Eye (tissue), 1 donor: ENCODE data around the gene TMTC2.

ENCODE experiments used
- DNase-seq: peaks from one replicate; pipeline ENCODE4 v3.0.0-alpha.2; 2015

Gene TMTC2

DNA sequence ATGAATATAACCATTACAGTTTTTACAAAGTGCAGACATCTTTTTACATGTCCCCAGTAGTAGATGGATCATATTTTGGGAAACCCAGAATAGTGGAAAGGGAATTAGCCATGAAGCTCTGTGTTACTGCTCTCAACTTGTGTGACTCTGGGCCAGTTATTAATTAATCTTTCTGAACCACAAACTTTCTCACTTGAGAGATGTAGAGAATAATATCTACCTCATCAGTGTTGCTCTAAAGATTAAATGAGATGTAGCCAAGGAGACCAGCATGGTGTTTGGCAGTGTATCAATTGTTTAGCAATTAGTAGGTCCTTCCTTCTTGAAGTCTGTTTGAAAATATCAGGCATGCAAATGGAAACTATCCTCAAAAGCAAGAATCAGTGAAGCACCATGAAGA is 169.2 kb downstream of the TMTC2 start:
- DNase-seq, result no peak

DNA sequence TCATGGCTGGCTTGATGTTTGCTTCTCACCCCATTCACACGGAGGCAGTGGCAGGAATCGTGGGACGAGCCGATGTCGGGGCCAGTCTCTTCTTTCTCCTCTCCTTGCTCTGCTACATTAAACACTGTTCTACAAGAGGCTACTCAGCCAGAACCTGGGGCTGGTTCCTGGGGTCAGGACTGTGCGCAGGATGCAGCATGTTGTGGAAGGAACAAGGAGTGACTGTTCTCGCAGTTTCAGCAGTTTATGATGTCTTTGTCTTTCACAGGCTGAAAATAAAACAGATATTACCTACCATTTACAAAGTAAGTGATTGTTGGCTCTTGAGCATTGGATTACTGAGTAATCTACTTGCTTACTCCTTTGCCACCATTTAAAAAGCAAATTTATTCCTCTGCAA is 170.6 kb downstream of the TMTC2 start:
- DNase-seq, result no peak

DNA sequence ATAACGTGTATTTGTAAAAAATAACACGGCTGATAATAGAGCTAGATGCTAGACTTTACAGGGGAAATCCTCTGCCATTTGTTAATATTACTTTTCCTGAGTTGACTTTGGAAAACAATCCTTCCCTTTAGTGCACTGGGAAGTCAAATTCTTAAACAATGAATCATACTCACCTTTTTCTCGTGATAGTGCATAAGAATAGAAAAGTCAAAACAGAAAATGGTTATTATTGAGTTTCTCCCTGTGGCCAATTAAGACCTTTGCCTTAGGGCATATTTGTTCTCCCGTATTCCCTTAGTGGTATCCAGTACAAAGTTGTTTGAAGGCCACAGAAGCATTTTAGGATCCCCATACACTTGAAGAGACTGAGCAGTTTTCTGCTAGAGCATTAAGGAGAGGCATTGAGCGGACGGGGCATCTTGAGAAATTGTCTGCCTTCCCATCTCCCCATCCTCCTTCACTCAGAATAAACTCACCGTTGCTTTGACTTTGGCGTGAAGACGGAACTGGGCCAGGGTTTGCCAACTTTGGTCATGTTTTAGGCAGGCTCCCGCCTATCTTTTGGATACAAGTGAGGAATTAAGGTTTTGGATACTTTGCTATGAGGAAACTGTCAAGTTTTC is 171.3 kb downstream of the TMTC2 start:
- no peak for DNase-seq

DNA sequence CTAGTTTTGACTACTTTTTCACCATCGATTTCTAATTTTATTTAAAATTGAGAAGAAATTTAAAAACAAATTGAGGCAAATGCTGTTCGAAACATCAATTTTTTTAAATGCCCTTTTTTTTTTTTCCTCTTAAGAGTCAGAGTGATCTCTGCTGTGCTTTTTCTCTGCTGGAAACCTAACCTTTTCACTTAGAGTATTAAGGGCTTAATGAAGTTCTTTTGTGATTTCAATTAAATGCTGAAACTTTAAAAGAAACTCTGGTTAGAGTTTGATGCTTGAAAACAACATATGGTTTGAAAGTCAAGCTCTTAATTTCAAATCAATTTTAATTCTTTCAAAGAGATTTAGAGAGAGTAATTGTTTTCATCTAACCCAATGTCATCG is 171.8 kb downstream of the TMTC2 start:
- no peak for DNase-seq

DNA sequence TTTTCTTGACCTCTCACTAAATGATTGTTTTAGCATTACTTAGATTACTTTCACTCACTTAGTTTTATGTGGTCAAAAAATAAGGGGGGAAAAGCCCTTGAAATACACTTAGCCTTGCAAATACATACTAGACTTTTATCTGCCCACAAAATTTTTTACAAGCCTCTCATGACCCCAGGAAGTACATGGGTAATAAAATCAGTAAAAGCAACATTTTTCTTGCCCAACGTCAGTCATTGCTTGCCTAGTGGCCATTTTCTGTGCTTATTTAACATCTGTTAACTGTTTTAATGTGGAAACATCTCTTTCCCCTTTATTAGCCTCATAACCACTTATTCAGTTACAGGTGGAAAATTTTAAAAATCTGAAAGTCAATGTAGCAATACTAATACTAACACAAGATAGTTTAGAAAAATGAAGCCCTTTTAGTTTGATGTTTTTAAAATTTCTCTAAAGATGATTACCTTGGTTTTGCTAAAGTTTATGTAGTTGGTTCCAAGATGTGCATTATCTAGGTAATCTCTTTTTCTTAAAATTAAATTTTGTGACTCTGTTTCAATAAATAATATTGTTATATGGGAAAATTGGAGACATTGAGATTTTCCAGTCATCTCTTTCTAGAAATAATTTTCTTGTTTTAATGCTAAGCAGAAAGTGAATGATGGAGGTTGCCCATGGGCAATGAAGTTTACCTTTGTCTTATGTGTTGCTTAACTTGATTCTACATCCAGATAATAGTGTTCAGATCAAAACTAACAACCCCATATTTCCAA is 175.5 kb downstream of the TMTC2 start:
- no peak for DNase-seq

DNA sequence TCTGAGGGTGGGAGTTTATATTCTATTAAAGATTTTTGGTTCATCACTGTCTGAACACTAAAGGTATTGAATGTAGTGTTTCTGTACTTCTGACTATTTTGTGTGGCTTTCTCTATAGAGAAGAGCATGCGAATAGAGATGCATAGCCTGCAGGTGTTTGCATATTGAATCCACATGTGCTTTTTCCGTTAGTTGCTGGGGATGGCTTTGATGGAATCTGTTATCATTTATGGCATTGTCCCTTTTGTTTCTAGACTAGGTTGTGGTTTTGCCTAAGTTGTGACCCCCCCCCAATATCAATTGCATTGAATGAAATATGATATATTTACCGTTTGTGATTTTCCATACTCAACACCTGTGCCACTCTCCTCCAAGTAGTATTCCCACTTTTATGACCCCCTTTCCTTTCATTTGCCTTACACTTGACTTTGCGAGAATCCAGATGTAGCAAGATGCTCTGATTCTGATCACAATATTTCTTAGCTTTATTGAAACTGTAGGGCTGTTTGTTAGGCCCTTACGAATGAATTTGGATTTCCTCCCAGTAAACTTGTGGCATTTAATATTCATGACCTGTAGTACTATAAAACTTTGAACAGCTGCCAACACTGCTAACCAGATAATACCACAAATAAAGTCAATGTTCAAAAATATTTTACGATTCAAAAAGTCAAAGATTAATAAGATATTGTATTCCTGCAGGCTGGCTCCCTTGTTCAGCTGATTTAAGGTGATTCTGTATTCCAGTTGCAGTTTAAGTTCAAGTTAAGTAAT is 176.4 kb downstream of the TMTC2 start:
- DNase-seq, result no peak

DNA sequence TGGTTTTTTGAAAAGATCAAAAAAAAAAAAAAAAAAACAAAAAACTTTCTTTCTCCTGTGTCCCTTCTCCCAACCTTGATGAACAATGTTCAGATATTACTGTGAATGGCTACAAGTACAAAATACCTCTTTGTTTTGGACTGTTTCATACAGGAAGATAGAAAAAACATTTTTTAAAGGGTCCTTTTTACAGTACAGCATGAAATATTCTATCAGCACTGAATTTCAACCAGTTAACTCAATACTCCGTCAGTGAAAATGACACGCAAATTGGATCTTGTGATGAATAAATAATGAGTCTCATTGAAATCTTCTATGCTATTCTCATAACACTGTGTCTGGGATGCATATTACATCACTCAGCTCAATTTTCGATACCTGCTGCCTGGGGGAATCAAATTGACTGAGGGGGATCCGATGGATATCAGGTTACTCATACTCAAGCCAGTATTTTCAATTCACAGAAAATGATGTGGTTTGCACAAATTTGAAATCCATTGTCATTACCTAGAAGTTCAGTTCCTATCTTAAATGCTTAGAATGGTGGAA is 179.6 kb downstream of the TMTC2 start:
- peak; percentile 38 for DNase-seq

DNA sequence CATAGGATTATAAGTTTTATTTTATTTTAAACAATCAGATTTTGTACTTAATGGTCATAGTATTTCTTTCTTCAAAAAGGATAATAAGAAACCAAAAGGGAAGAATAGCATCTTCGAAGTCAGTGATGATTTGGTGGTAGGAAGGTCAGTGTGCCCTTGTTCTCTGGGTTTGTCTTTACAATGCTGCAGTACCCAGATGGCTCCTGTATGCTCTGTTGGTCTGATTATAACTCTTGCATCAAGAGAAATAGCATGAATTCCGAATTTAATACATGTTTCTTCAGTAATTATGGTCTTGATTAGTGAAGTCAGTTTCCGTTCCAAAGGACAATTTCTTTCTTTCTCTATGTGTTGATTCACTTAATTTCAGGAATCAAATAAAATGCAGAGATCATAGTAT is 180.2 kb downstream of the TMTC2 start:
- peak; percentile 44 for DNase-seq

DNA sequence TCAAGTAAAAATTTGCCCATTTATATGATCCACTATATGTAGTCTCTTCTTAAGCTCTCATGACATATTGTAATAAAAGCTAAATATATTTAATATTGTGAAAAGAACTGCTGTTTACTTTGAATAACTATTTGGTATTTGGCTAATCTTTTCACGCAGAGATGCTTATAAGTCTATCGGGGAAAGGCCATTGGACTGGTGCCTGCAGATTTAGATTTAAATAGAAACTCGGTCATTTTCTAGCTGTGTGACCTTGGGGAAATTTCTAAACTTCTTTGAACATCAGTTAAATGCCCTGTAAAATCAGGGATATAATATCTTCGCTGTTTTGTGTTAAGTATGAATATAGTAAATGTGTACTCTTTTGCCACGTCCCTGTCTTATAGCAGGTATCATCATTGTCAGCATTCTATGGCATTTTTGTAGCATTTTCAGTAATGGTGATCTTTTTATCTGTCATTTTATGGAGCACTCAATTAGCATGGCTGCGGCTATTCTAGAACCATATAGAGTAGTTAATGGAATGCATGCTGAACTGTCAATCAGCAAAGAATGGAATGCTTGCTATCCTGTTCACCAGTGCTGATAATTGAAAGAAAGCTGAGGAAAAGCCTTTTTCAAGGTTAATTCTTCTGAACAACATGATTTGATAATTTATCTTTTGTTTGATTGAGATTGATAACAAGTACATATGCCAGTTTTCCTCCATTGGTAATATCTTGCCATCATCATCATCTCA is 181.2 kb downstream of the TMTC2 start:
- DNase-seq, result peak; percentile 56

DNA sequence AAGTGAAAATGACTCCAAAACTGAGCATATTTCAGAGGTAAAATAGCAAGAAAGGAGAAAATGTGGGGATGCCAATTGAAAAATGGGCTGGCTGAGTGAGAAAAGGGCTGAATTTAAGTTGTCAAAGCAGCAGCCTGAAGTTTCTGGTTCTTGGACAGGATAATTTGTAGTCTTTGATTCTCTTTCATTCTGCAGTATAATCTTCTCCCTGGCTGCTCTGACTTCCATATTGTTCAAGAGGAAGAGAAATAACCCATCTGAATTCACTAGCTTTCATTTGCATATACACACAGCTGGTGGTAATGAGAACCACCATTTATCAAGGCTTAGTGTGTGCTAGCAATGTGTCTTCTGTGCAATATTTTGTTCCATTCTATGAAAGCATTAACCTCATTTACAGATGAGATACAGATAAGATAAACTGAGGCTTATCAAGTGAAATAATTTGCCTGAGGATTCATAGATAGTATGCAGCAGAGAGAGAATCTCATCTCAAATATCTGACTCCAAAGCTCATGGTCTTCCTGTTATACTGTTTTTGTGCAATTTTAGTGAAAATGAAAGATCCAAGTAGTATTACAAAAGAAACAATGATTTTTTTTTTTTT is 184.2 kb downstream of the TMTC2 start:
- DNase-seq, result no peak

DNA sequence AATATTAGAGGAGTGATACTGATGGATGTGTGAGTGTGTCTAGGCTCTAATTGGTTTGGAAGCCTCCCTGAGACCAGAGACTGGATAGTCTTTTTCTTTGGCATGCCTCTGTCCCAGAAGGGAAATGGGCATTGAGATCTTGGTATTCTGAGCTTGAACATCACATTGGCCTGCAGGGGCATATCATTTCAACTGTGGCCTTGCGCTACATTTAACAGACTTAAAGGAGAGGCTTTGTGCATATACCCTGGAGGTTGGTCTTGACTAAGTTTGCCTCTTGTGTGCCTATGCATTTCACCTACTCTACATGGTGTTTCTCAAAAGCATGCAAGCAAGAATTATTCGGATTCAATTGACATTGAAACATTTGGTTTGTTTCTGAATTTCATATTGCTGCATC is 185.4 kb downstream of the TMTC2 start:
- peak; percentile 53 for DNase-seq

DNA sequence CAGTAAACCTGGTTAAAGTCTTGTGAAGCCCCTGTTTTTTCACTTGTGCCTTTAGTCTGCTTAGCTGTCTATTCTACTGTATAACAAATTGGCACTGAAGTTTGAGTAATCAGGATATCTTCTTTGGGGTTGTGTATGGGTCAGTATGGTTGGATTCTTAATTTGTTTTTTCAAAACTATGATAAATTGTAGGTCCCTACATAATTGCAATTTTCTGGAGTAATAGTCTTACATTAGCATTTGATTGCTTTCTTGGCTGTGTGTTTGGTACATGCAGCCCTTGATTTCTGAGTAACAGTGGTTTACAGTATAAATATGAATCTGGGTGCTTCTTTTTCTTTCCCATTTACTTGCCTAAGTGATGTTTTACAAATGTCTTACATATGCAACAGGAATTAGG is 186.6 kb downstream of the TMTC2 start:
- no peak for DNase-seq

DNA sequence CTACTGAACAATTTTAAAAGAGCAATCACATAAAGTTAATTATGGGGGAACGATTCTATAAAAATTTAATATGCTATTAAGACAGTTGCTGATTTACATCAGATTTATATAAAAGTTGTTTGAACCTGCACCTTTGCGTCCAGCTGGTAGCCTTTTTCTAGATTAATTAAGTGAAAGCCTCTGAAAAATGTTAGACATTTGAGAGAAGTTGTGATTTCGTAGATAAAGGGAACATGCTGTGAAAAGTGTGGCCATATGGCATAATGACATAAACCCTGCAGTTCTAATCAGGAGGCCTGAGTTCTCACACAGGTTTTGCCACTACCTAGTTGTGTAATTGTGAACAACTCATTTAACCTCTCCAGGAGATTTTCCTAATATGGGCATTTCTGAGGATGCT is 187.2 kb downstream of the TMTC2 start:
- DNase-seq, result no peak

DNA sequence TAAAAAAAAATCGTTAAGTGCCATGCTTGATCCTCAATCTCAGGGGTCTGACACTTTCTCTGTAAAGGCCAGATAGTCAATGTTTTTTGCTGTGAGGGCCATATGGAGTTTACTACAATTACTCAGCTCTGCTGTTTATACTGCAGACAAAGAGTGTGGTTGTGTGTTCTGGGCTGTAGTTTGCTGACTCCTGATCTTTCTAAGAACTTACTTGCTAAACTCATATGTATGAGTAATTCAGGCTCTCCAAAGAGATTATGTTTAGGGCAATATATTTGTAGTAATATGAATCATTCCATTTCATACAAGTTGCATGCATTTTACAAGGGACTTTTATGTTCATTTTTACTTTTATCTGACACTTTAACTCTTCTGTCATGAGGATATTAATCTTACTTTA is 188.2 kb downstream of the TMTC2 start:
- DNase-seq, result no peak

DNA sequence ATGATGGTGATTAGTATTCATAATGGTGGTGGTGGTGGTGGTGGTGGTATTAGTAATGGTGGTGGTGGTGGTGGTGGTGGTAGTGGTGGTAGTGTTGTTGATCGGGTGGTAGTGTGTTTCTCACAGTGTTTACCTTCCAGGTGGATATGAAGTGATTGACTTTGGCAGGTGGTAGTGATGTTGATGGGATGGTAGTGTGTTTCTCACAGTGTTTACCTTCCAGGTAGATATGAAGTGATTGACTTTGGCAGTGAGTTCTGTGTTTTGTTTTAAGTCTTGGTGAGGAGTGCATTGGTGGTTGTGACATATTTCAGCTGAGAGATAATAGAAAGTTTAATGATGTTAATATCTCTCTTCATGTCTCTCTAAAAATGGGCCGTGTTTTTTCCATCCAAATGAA is 189.4 kb downstream of the TMTC2 start:
- no peak for DNase-seq

DNA sequence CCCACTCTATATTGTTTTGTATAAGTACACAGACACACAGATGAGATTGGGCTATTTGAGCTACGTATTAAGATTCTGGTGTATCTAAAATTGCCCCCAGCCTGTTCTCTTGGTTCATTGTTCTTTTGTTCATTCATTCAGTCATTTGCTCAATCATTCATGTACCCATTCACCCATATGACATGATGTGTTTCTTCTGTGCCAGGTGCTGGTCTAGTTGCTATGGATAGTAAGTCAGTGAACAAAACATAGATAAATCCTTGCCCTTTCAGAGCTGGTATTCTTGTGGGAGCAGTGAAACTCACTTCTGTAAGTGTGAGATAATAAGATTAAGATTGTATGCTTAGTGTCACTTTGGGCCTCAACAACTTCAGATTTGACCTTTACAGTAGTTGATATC is 191.3 kb downstream of the TMTC2 start:
- DNase-seq, result no peak

DNA sequence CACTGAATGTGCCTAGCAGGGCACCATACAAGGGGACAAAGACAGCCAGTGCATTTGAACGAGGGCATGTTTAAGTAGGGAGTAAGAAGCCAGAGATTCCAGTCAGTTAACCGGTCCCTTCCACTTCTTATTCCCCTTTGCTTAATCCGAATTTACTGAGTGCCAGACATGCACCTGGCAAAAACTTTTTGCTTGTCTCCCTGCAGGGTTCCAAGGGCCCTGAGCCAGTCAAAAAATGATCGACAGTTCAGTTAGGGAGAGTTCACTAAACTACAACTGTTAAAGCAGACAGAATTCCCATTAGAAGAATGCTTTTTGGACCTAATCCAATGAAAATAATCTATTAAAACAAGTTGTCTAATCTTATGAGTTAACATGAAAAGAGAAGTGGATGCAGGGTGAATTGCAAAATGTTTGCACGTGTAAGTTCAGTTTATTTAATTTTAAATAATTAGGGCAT is 193.8 kb downstream of the TMTC2 start:
- DNase-seq, result peak; percentile 70

DNA sequence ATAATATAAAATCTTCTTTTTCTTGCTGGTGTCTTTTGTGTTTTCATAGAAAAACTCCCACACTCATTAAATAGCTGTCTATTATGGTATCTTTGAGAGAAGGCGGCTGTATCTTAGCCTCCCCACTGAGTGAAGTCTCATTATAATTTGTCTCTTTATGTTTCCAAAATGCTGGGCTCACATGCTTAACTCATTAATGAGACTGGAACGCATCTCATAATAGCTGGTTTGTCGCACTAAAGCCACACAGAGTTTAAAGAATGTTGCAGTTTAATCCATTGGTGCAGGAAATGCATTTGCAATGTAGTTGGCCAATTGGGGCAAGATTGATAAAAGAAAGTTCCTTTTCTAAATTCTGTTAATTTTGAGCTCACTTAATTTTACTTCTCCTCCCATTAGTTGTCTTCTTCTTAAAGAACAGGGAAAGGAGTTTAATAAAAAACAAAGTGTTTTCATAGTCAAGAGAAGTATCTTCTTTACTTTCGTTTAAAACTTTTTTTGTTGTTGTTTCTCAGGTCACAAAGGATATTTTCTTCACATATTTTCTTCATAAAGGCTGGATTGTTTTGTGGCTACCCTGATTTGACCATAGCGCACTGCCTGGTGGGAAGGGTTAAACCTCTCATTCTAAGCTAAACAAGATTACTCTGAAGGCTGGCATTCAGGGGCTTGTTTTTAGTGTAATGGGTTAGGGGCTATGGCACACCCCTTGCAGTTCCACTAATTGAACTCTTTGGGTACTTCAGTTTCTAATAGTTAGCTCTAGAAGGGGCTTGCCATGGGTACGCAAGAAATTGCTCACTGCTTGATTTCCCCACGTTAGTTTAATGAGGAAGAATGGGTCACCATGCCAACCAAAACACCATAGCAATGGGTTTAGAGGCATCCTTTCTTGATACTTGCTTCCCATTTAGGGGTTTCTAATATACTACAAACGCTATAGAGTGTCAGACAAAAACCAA is 197.0 kb downstream of the TMTC2 start:
- peak; percentile 88 for DNase-seq

DNA sequence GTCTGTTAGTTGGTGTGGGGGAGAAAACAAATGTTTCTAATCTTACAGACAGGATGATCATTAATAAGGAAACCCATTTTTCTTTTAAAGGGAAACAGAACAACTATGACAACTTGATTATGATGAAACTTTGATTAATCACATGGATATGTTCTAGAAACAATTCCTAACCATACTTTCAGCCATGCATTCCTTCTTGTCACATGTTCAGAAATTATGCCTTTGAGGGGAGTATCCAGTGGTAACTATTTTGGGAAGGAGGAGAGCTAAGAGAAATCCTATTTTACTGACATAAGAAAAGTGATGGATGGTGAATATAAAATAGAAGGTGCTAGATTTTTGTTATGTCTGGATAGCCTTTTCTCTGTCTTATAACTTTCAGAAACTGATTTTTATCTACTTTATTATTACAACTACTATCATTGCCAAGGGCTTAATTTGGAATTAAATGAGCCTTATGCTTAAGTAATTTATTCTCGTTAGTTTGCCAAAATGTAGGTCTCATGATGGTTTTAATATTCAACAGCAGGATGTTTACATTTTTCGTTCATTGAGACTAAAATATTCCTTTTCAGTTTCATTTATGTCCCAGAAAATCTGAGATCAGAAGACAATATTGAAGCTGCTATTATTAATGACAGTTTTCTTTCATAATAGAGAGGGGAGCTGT is 200.1 kb downstream of the TMTC2 start:
- DNase-seq, result no peak

DNA sequence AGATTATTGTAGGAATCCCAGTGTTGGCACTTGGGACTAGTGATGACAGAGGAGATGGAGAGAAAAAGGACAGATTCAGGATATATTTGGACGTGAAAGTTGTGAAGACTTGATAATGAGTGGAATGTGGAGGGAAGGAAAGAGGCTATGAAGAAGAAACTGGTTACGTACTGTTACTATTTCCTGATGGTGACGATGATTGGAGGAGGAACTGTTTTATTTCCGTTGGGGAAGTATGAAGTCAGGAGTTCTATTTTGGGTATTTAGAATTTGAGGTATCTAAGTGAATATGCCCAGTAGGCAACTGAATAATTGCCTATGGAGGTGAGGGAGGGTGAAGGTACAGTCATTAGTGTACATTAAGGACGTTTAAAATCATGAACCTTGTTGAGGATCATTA is 207.2 kb downstream of the TMTC2 start:
- DNase-seq, result no peak

DNA sequence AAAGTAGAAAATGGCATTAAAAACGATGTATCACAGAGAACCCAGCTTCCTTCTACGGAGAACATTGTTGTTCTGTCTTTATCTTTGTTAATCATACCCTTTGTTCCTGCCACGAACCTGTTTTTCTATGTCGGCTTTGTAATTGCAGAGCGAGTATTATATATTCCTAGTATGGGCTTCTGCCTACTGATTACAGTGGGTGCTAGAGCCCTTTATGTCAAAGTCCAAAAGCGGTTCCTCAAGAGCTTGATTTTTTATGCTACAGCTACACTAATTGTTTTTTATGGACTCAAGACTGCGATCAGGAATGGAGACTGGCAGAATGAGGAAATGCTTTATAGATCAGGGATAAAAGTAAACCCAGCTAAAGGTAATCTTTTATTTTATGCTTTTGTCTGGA is 209.6 kb downstream of the TMTC2 start:
- DNase-seq, result no peak
